ENCODE data around the gene CBLL1. TPM values are rescaled to one million over a fixed set of nuclear protein-coding genes. Genes with fewer than 3 reads are reported as not detected.
A peak's percentile ranks its signal among the peaks of the same experiment; 100 is the strongest.

CBLL1 gene
- 17.8 TPM for polyA plus RNA-seq (2013, experiment 1 of 2; ENCODE audit: insufficient read length)
- polyA plus RNA-seq (2013, experiment 2 of 2; ENCODE audit: insufficient read length): 20.9 TPM

DNA sequence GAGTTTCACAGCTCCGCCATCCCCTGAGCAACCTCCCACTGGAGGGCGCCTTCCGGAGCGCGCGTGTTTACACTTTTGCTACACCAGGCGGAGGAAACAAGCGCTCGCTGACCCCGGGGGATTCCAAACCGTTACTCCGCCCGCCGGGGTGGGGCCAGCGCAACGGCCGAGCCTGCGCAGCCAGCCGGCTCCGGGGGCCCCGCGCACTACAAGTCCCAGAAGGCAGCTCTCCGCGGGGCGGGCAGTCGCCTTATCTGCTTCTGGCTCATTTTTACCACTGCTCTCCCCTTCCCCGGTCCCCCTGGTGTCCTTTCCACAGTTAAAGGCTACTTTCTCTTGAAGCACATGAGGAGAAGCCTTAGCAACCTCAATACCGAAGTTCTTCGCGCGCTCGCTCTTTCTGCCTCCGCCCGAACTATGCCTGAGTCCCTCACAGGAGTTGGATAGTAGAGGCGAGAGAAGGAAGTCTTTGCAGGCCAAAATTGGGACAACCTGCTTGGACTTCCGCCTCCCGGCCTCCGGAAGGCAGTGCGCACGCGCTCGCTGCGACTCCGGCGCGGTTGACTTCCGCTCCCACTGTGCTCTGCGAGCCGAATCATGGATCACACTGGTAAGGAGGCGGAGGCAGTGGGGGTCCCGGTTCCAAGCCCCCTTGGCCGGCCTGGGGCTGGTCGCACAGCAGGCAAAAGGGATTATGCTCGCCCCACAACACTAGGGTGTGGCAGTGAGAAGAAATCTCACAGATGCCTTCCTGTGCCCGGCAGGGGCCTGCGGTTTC, at the start of gene CBLL1:
Gene CBLL1 (plus strand): TSS at position 576 of the 778 bp plus-strand sequence. CDS start 22 bp downstream, at position 598.
- DNase-seq: peak; percentile 96

GRCh38 chr7:107694386-107694785, 49.6 kb upstream of the CBLL1 start:
- DNase-seq: no peak

DNA sequence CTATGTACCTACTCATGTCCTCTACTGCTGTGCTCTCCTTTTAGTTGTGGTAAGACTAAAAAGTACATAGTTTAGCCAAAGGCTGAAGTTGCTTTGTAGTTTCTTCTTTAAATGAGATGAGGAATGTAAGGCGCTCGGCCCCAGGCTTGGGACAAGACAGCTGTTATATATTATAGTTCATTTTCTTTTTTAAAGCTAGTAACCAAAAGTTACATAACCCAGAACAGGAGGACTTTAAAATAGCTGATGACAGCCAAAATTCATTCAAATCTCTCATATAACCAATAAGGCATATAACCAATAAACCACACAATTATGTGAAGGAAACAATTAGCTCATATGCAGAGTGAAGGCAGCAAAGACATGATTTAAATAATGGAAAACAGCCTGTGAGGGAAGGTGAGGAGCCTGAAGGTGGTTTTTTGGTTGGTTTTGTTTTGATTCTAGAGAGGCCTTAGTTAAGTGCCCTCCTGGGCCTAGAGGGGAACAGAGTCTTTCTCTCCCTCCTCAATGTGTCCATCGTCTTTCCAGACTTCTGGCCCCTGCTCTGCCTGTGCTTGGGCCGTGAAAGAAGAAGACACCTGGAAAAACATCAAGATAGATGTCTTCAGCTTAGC, 47.5 kb upstream of the CBLL1 start:
- no peak for DNase-seq

GRCh38 chr7:107697321-107698049, 46.5 kb upstream of the CBLL1 start:
- no peak for DNase-seq

DNA sequence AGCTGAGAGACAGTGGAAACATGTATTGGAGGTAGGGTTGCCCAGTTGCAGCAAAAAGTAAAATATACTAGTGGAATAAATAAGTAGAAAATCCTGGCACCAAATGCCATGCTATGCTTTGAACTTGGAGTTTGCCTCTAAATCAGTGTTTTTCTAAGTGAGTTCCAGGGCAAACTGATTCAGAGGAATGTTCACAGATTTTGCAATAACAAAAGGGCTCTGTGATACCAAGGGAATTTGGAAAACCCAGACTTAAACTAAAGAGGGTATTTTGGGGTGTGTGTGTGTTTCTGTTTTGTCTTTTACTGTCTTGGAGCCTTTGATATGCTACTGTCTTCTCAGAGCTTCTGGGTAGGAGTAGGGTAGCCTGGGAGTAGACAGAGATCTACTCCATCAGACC, 43.4 kb upstream of the CBLL1 start:
- no peak for DNase-seq

DNA sequence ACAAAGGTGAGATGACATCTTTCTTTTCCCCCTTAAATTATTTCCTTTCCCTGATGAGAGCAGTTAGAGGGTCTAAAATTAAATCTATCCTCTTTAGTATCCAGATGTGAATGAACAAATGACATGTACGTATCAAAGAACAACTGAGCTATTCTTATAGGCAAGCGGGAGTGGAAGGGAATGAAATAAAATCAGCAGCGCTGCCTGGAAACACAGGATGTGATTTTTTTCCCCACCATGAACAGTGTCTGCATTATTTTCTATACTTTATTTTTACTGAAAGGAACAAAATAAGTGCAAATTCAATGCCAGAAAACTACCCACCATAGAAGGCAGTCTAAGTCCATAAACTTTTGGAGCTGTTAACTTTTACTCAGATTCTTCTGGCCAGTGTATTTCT, 42.8 kb upstream of the CBLL1 start:
- no peak for DNase-seq

GRCh38 chr7:107703219-107703618, 40.7 kb upstream of the CBLL1 start:
- no peak for DNase-seq

DNA sequence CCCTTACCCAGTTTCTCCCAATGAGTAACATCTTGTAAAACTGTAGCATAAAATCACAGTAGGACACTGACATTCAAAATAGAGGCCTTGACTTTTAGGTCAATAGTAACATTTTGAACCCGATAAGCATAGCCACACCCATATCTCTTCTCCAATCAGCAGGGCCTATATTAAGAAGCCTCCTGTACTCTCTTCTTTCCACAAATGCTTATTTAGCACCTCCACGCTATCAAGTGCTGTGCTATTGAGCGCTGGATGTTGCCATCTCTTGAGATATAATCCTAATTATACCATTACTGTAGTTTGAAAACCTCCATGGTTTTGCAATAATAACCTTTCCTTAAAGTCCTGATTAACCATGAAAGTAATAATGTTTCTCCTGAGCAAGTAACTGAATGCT, 40.1 kb upstream of the CBLL1 start:
- no peak for DNase-seq

DNA sequence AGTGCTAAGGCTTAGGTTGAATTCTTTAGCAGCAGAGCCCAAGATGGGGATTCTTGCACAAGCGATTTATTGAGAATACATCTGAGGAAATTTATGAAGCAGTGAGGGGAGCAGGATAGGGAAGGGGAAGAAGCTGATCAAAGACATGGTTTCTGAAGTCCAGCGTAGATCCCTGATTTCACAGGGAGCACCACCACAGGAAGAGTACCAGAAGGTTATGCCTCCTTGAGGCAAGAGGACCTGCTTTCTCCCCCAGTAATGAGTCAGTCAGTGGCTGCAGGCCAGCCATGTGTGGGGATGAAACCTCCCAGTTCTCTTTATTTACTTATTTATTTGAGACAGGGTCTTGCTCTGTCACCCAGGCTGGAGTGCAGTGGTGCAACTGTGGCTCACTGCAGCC, 35.0 kb upstream of the CBLL1 start:
- no peak for DNase-seq

DNA sequence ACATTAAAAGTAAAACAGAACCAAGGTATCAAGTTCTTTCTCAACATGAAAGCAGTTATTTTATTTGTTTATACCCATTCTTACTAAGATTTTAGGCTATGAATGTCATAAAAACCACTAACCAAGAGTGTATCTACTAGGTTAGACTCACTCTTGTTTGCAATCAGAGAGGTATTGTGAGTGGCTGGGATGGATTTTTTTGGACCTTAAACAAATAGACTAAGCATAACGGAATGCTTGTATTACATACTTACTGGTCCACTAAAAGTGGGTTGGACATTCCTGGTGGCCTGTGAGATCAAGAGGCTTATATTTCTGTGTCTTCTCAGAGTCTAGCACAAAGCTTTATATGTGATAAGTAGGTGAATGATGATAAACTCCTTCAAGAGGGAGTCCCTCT, 32.6 kb upstream of the CBLL1 start:
- DNase-seq: peak; percentile 33

- no peak for DNase-seq
Measured at GRCh38 chr7:107712025-107712424, 31.9 kb upstream of the CBLL1 start.

DNA sequence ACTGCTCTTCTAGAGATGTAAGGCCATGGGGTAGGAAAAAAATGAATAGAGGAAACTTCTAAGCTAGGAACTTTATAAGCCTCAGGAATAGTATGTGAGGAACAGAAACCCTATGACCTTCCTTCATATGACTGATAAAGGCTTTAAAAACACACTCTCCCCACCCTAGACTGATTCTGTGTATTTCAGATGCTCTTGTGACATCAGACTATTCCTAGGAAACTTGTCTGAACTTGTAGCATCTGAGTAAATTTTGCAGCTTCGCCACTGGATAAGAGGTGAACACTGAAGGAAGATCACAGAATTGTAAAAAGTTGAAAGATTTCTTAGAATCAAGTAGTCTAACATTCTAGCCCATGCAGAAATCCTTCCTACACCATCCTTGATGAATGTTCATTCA, 31.0 kb upstream of the CBLL1 start:
- DNase-seq: no peak

- DNase-seq: no peak
Measured at GRCh38 chr7:107715531-107715930, 28.4 kb upstream of the CBLL1 start.

DNA sequence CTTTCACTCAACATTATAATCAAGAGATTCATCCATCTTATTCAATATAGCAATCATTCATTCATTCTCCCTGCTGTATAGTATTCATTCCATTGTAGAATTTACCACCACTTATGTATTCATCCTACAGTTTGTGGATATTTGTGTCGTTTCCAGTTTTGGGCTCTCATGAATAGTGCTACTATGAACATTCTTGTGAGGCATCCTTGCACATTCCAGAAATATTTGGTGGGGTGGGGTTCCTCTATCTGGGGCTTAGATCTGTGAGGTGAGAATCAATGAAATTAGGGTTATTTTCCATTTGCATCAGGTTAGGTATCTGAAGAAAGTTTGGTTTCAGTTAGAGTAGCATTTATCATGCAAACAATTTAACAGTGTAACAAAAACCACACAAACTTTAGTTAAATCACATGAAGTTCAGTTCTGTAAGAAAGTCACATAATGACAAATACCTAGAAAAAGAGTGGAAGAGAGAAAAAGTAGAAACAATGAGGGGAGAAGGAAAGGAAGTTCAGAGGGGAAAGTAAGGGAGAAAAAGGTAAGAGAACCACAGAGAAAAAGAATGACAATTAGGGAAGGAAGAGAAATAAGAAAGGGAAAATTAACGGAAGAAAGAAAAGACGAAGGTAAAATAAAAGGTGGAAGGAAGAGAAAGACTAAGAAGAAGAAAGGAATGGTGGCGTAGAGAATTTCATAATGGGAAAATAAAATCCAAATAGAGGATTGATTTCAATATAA, 25.3 kb upstream of the CBLL1 start:
- DNase-seq: no peak

DNA sequence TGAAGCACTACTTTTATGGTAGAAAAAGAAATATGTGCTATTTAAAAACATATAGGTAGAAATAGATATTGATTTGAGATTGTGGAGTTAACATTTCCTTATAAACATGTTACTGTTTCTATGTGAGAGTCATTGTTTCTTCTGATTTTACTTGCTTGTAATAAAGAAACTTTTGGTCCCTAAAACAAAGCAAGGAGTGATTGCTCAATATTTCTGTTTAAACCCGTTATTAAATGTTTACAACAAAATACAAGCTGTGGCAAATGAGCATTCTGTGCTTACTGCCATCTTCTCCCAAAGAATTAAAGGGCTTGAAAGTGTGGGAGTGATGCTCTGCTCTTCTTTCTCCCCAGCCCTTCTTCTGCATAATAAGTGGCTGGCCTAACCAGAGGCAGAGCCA, 22.7 kb upstream of the CBLL1 start:
- DNase-seq: no peak

- no peak for DNase-seq
Measured at GRCh38 chr7:107723255-107723654, 20.7 kb upstream of the CBLL1 start.

DNA sequence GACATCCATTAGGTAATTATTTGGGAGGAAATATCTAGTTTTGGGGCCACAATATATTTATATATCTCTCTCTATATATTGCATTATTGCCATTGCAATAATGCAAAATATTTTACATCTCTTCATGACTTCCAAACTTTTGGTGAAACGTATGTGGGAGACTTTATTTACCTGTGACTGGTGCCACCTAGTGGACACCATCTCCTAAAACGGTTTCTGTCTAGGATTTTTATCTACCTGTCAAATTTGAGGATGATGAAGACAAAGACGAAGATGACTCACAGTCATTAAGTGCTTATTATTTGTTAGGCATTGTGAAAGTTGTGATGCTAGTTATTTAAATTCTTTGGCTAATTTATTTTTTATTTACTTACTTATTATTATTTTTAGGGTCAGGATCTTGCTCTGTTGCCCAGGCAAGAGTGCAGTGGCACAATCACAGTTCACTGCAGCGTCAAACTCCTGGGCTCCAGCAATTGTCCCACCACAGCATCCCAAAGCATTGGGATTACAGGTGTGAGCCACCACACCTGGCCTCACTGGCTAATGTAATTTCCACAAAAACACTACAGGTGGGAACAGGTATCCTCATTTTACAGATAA, 18.7 kb upstream of the CBLL1 start:
- DNase-seq: peak; percentile 59

DNA sequence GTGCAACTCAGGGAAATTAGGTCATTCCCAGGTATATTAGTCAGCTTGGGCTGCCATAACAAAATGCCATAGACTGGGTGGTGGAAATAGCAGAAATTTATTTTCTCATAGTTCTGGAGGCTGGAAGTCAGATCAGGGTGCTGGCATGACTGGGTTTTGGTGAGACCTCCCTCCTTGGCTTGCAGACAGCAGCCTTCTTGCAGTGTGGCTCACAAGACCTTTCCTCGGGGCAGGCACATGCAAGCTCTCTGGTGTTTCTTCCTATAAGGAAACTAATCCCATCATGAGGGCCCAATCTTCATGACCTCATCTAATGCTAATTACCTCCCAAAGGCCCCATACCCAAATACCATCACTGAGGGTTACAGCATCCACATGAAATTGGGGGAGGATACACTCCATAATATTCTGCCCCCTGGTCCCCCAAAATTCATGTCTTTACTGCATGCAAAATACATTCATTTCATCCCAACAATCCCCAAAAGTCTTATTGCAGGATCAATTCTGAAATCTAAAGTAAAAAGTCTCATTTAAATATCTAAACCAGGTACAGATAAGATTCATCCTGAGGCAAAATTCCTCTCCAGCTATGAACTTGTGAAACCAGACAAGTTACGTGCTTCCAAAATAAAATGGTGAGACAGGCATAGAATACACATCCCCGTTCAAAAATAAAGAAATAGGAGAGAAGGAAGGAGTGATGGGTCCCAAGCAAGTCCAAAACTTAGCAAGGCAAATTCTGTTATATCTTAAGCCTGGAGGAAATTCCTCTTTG, 17.4 kb upstream of the CBLL1 start:
- no peak for DNase-seq

GRCh38 chr7:107728276-107728675, 15.7 kb upstream of the CBLL1 start:
- no peak for DNase-seq

DNA sequence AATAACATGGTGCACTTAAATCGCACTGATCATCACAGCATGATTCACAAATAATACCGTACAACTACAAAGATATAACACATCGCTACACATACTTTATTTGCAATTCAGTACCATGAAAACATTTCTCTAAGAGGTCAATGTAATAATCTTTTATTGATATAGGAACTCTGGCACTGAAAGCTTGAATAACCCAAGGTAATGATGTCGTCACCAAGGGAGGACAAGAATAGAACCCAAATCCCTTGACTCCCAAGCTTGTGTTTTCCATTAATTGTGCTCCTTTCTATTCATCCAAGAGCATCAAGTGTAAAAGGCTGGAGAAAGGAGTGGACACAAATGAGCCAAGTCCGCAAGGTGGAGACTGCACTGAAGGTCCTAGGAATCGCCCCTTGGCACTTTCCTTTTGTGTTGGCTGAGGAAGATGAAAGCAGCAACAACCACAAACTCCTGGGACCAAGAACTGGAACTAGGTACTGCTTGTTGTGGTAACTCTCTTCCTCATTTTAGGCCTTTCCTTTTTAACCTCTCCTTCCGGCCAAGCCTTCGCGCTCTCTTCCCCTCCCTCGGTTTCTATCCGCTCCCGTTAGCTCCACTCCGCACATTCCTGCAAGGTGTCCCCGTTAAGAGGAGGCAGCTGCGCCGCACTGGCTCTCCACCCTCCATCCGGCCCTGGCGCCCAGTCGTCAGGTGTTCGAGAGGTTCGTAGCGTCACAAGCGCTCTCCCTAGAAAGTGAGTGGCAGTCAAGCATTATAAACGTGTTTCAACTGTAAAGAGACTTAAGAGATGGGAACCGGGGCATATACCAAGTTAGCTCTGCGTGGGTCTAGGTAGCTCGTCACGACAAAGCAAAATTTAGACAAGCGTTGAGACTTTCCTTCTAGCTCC, 1.0 kb upstream of the CBLL1 start:
- no peak for DNase-seq

All from fibroblast of skin of scalp (primary cell).